ENCODE data around the gene SMIM36. TPM values are rescaled to one million over a fixed set of nuclear protein-coding genes. Genes with fewer than 3 reads are reported as not detected.
A peak's percentile ranks its signal among the peaks of the same experiment; 100 is the strongest.
"Not testable (repeated sequence)": the region's sequence is repeated elsewhere in the genome, so short reads cannot be mapped to it uniquely, and the experiment has no call there.

The SMIM36 gene
- total RNA-seq, 2 donors from 2014 or later: not detected

- Histone ChIP-seq H3K4me3 (ENCODE audit: low read length) (no peak overlapping the region), H3K27me3 (ENCODE audit: control insufficient read depth, insufficient read depth, low read length, poor library complexity, severe bottlenecking) (no peaks in the 10 kb centered on the region), H3K9ac (ENCODE audit: extremely low read depth, low read length, poor library complexity, severe bottlenecking) (no peak overlapping the region), H3K27ac (ENCODE audit: low read depth, low read length) (no peak overlapping the region), H3K9me3 (ENCODE audit: control insufficient read depth, low read length) (no peaks in the 10 kb centered on the region), H3K36me3 (ENCODE audit: control insufficient read depth, insufficient read depth, low read length) (no peaks in the 10 kb centered on the region), H3K4me1 (ENCODE audit: control insufficient read depth, insufficient read depth, low read length) (peaks cover 12% of the 10 kb centered on the region)
- no peaks in the 10 kb centered on the region for H3K27me3 Mint-ChIP-seq (ENCODE audit: insufficient read depth)
- no peaks in the 10 kb centered on the region for H3K36me3 Mint-ChIP-seq (ENCODE audit: low read depth)
- peaks cover 23% of the 10 kb centered on the region for H3K4me1 Mint-ChIP-seq
- H3K4me3 Mint-ChIP-seq: no peak overlapping the region
- H3K9me3 Mint-ChIP-seq: no peaks in the 10 kb centered on the region
- DNase-seq: no peak
- WGBS, 2 experiments (ENCODE audit: insufficient coverage in 1 of 2, insufficient read length in 1 of 2): 95 to 100% methylated on average over 2 to 3 of the region's 3 CpGs
- no peak for TF ChIP-seq CTCF (conservative IDR thresholded peaks at IDR 0.05)
- no peak overlapping the region for H3K27ac Mint-ChIP-seq
These were observed 18.8 kb upstream of the SMIM36 start for GRCh38 chr17:55530064-55530463.

DNA sequence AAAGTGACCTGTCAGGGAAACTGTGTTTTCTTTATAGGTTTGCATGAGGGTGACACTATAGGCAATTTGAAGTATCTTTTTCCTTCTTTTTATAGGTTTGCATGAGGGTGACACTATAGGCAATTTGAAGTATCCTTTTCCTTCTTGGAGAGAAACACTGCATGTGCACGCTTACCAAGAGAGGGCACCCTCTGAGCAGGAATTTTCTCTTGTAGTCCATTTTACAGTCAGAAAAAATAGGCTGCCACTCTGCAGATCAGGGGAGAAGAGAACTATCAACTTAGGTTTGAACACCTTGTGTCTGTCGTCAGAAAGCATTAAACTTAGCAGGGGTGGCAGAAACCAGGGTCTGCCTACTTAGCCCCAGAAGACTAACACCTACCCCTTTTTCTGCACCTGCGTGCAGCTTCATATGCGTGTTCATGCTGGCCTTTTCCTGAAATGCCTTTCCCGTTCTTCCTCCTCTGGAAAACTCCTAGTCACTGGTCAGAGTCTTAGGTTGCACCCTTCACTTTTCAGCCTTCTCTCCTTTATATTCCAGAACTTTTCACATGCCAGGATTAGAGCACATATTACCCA lies 16.4 kb upstream of the SMIM36 start:
- no peaks in the 10 kb centered on the region for H3K9me3 ChIP-seq (ENCODE audit: control insufficient read depth, low read length)
- peaks cover 23% of the 10 kb centered on the region for H3K4me1 Mint-ChIP-seq
- no peak overlapping the region for H3K4me3 Mint-ChIP-seq
- H3K4me1 ChIP-seq (ENCODE audit: control insufficient read depth, insufficient read depth, low read length): peaks cover 12% of the 10 kb centered on the region
- 67 to 75% methylated on average over 5 of the region's 5 CpGs for WGBS, 2 experiments (ENCODE audit: insufficient coverage in 1 of 2, insufficient read length in 1 of 2)
- H3K27me3 ChIP-seq (ENCODE audit: control insufficient read depth, insufficient read depth, low read length, poor library complexity, severe bottlenecking): no peaks in the 10 kb centered on the region
- H3K4me3 ChIP-seq (ENCODE audit: low read length): no peak overlapping the region
- DNase-seq: peak; percentile 82
- no peak overlapping the region for H3K27ac ChIP-seq (ENCODE audit: low read depth, low read length)
- no peak overlapping the region for H3K27ac Mint-ChIP-seq
- H3K36me3 ChIP-seq (ENCODE audit: control insufficient read depth, insufficient read depth, low read length): no peaks in the 10 kb centered on the region
- no peaks in the 10 kb centered on the region for H3K27me3 Mint-ChIP-seq (ENCODE audit: insufficient read depth)
- H3K9ac ChIP-seq (ENCODE audit: extremely low read depth, low read length, poor library complexity, severe bottlenecking): no peak overlapping the region
- no peaks in the 10 kb centered on the region for H3K9me3 Mint-ChIP-seq
- TF ChIP-seq CTCF (conservative IDR thresholded peaks at IDR 0.05): peak; percentile 87
- H3K36me3 Mint-ChIP-seq (ENCODE audit: low read depth): no peaks in the 10 kb centered on the region

GRCh38 chr17:55524440-55525220 lies 13.4 kb upstream of the SMIM36 start:
- H3K27me3 Mint-ChIP-seq (ENCODE audit: insufficient read depth): no peaks in the 10 kb centered on the region
- Histone ChIP-seq H3K9me3 (ENCODE audit: control insufficient read depth, low read length) (no peaks in the 10 kb centered on the region), H3K36me3 (ENCODE audit: control insufficient read depth, insufficient read depth, low read length) (no peaks in the 10 kb centered on the region), H3K4me3 (ENCODE audit: low read length) (no peak overlapping the region), H3K4me1 (ENCODE audit: control insufficient read depth, insufficient read depth, low read length) (no peaks in the 10 kb centered on the region), H3K27ac (ENCODE audit: low read depth, low read length) (no peak overlapping the region), H3K27me3 (ENCODE audit: control insufficient read depth, insufficient read depth, low read length, poor library complexity, severe bottlenecking) (no peaks in the 10 kb centered on the region), H3K9ac (ENCODE audit: extremely low read depth, low read length, poor library complexity, severe bottlenecking) (no peak overlapping the region)
- no peaks in the 10 kb centered on the region for H3K9me3 Mint-ChIP-seq
- H3K4me3 Mint-ChIP-seq: no peak overlapping the region
- no peak for DNase-seq
- H3K36me3 Mint-ChIP-seq (ENCODE audit: low read depth): no peaks in the 10 kb centered on the region
- WGBS, 2 experiments (ENCODE audit: insufficient coverage in 1 of 2, insufficient read length in 1 of 2): 90 to 92% methylated on average over 2 to 4 of the region's 4 CpGs
- no peak overlapping the region for H3K27ac Mint-ChIP-seq
- no peak for TF ChIP-seq CTCF (conservative IDR thresholded peaks at IDR 0.05)
- H3K4me1 Mint-ChIP-seq: peaks cover 4% of the 10 kb centered on the region

GRCh38 chr17:55523032-55523431 lies 11.8 kb upstream of the SMIM36 start:
- H3K4me1 ChIP-seq (ENCODE audit: control insufficient read depth, insufficient read depth, low read length); H3K27me3 ChIP-seq (ENCODE audit: control insufficient read depth, insufficient read depth, low read length, poor library complexity, severe bottlenecking); H3K27ac ChIP-seq (ENCODE audit: low read depth, low read length); H3K4me1 Mint-ChIP-seq; DNase-seq; H3K4me3 Mint-ChIP-seq; H3K9ac ChIP-seq (ENCODE audit: extremely low read depth, low read length, poor library complexity, severe bottlenecking); H3K27ac Mint-ChIP-seq; H3K36me3 ChIP-seq (ENCODE audit: control insufficient read depth, insufficient read depth, low read length); H3K9me3 ChIP-seq (ENCODE audit: control insufficient read depth, low read length); H3K27me3 Mint-ChIP-seq (ENCODE audit: insufficient read depth); H3K9me3 Mint-ChIP-seq; H3K4me3 ChIP-seq (ENCODE audit: low read length); H3K36me3 Mint-ChIP-seq (ENCODE audit: low read depth): not testable (repeated sequence)
- WGBS, 2 experiments (ENCODE audit: insufficient coverage in 1 of 2, insufficient read length in 1 of 2): 97% methylated on average over 3 of the region's 4 CpGs; no CpG with 5 or more reads in 1 of the 2 experiments
